GM21737 (cell line): ENCODE measurements around the gene DYRK4.
A peak's percentile ranks its signal among the peaks of the same experiment; 100 is the strongest.
"Not testable (repeated sequence)": the region's sequence is repeated elsewhere in the genome, so short reads cannot be mapped to it uniquely, and the experiment has no call there.

Experiments used
- ATAC-seq: cut with Tn5 transposase; IDR thresholded peaks from one replicate; pipeline ENCODE4 v1.9.1; 2021; ENCODE audit warnings: mild to moderate bottlenecking, moderate library complexity; ENCODE audit not compliant: unreplicated experiment

Gene DYRK4

DNA sequence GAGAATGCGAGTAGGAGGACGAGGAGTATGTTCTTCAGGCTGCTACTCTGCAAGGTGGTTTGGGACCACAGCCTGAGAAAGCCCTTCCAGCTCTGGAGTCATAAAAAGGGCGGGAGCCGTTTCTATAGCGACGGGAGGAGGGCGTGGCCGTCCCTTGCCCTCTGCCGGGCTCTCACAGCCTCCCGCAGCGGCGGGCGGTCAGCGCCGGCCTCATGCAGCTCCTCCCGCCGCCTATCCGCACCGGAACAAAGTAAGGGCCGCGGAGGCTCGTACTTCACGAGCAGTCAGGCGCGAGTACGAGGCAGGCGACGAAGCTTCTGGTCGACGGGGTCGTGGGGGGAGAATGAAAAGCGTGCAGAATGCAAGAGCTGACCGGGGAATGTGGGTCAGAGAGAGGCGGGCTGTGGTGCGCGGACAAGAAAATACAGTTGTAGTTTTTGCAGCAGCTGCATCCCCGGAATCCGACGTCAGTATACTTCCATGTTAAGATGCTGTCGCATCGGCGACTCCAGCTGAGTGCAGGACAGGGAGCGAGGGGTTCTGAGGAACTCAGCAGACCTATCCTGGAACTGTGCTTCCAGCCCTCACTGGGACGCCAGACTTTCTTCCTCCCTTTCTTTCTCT, at the start of gene DYRK4:
TSS of gene DYRK4 (plus strand) at position 175 of the 624 bp plus-strand sequence. CDS start at position 213, 38 bp downstream.
- ATAC-seq: no peak

GRCh38 chr12:4518106-4518728, 43.8 kb upstream of the DYRK4 start:
- no peak for ATAC-seq

GRCh38 chr12:4523443-4523842, 38.6 kb upstream of the DYRK4 start:
- not testable (repeated sequence) for ATAC-seq

DNA sequence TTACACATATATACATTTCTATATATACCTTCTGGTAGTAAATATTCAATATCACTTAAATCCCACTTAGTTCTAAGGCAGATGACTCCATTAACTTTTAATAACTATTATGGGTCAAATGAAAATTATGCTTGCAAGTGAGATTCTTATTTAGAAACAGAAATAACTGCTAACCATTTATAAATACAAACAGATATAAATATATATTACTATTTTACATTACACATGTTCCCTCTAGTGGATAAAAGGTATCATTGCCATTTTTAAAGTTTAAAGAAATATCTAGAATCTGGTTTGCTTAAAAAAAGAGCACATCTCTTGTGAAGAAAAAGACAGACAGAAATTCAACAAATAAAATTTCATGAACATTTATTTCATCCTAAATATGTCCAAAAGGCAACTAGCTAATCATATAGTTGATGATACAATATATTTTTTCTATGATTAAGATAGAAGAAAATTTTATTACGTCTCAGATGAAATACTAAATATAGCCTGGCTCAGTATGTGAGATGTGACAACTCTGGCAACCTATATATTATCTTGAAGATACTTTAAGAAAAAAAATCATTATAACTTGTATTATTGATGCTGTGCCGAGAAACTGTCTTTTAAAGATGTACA, 35.0 kb upstream of the DYRK4 start:
- no peak for ATAC-seq

DNA sequence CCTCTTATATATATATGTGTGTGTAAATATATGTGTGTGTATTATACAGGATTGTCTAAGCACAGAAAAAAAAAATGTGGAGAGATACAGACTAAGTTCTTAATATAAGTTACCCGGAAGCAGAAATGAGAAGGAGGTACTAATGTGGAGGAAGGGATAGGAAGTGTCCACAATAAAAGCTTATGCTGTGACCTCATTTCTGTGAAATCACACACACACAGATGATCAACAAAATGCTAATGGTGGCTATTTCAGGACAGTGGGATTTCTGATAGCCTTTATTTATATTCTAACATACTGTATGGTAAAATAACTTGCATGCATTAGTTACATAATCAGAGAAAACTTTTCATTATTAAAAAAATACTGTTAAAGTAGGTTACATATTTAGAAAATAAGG, 31.8 kb upstream of the DYRK4 start:
- no peak for ATAC-seq

- no peak for ATAC-seq
Observed at GRCh38 chr12:4530982-4531586, 30.9 kb upstream of the DYRK4 start.

DNA sequence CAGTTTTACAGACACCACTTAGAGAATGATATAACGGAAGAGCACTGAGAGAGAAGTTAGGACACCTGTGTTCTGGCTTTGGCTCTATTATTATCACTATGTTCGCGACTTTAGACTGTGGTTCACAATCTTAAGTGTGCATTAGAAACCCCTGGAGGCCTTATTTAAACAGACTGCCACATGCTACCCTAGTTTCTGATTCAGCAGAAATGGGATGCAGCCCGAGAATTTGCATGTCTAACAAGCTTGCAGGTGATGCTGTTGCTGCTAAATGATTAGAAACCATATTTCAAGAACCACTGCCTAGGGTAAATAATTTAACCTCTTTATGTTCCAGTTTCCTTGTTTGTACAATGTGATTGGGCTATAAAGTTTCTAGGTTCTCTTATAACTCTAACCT, 26.9 kb upstream of the DYRK4 start:
- no peak for ATAC-seq

DNA sequence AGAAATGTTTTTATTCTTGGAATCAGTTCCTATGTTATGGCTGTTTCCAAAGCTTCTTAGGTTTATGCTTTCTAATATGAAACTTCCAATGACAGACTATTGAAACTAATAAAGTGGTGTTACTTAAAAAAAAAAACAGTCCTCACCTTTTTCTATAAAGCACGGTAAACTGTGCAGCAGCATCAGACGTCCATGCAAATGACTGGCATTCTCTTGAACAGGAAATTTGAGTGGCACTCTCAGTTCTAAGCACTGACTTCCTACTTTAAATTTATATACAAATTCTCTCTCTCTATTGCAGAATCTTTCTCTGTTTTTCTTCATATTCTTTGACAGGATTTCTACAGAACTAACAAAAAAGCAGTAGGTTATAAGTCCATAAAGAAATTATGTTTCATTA, 26.1 kb upstream of the DYRK4 start:
- no peak for ATAC-seq

GRCh38 chr12:4538207-4539160, 23.5 kb upstream of the DYRK4 start, which contains the start of gene RAD51AP1:
Gene RAD51AP1 (plus strand): TSS chr12:4538890. CDS start chr12:4538940, 50 bp downstream.
- ATAC-seq: peak; percentile 82

DNA sequence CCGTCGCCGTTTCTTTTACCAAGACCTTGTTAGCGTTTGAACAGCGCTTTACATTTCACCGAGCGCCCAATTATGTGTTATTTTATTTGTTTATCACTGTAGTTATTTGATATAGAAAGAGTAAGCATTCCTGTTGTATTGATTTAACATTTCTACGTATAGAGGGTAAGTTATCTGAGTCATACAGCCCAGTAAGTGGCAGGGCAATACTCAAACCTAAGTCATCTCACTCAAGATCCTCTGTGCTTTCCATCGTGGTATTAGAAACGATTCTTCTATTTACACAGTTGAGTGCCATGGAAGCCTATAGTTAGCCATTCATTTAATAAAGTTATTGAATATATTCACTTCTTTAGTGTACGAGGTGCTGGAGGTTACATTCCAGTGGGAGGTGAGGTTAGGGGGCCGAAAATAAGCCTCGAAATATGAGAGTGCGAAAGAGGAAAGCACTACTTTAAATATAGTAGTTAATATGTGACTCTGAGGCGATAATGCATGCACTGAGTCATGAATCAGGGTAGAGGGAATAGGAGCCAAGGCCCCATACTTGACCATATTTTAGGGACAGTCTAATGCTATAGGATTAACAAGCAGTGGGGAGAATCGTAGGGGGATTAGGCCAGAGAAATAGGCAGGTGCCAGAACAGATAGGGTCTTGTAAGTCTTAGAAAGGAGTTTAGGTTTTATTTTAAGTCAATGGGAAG, 22.7 kb upstream of the DYRK4 start:
- no peak for ATAC-seq

- ATAC-seq: no peak
Observed at GRCh38 chr12:4540170-4540569, 21.8 kb upstream of the DYRK4 start.

- ATAC-seq: no peak
Observed at GRCh38 chr12:4540638-4541037, 21.4 kb upstream of the DYRK4 start.

GRCh38 chr12:4545195-4545594, 16.8 kb upstream of the DYRK4 start:
- no peak for ATAC-seq

DNA sequence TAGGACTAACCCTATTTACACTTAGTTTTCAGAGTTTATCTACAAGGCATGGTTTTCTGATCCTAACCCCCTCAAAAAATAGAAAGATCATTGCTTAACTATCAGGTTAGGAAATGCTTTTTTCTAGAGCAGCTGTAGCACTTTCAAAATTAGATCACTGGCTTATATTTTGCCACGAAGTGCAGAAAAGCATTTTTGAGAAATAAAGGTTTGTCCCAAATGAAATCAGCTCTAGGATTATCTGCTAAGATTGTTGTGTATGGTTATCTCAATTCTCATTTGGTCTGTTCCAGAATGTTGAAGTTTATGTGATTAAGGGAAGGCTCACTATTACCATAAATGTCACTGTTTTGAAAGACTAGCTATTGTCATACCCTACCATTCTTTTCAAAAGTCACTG, 9.8 kb upstream of the DYRK4 start:
- no peak for ATAC-seq

- no peak for ATAC-seq
Observed at GRCh38 chr12:4553943-4554342, 8.1 kb upstream of the DYRK4 start.

DNA sequence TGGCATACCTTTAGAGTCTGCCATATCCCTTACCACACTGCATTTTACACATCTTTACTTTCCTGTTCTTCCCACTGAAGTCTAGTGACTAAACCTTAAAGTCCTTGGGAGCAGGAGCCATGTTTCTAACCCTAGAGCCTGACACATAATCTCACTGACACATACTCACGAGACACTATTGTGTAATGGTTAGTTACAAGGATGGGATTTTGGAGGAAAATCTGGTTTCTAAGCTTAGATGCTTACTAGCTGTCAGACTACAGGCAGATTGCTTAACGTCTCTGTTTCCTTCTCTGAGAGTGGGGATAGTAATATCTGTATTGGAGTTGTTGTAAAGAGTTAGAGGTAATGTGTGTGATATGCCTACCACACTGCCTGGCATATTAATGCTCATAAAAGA, 6.2 kb upstream of the DYRK4 start:
- no peak for ATAC-seq

DNA sequence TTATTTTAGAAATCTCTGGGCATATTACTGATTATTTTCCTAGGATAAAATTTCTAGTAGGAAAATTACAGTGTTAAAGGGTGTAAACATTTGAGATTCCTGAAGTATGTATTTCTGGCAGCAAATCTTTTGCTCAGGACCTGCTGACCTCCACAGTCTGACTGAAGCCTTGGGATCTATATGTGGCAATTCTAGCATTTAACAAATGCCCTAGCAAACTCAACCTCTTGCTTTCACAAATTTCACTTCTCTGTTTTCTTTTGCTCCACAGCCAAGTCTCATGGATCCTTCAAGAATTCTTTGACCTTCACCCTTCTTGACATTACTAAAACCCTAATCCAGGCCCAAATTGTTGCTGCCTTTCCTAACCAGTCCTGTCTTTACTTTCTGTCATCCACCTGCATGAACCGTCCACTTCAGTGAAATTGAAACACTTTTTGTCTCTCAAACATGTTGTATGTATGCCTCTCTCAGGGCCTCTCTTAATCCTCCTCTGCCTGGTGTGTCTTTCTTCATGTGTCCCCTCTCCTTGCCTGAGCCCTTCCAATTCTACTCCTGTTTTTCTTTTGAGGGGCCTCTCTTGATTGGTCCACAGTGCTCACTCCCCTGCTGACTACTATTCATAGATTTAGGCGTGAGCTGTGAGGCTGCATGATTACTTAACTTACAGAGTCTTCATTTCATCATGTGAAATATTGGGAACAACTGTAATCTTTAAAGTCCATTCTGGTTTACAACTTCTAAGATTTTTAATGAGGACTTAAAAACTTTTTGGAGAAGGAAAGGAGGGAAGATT, 5.1 kb upstream of the DYRK4 start:
- ATAC-seq: no peak

- no peak for ATAC-seq
Observed at GRCh38 chr12:4557586-4557985, 4.4 kb upstream of the DYRK4 start.

GRCh38 chr12:4558171-4558570, 3.8 kb upstream of the DYRK4 start:
- ATAC-seq: no peak
